Tibial nerve (tissue), 4 donors: ENCODE measurements around the gene ZBTB20.

Source experiments
- EP300 ChIP-seq, 2 donors: sonication (generic); formaldehyde crosslinking; IDR thresholded peaks; one replicate each; pipeline ENCODE4 v1.6.1; 2017; ENCODE audit warnings: antibody characterized with exemption in 2 of 2, mild to moderate bottlenecking in 1 of 2
- POLR2A ChIP-seq, 2 donors: fragments of 450-650 bp; IDR thresholded peaks; one replicate each; pipeline ENCODE4 v1.6.1; 2017; ENCODE audit warnings: antibody characterized with exemption in 2 of 2, mild to moderate bottlenecking in 2 of 2, moderate library complexity in 2 of 2
- TF ChIP-seq, protein P1 (sequence below), 5 experiments: fragments of 200-600 bp in 3 of 5; fragments of 450-650 bp in 2 of 5; sonication (generic) in 3 of 5; IDR thresholded peaks; one replicate each; pipeline ENCODE4 v1.5.1; 2016 to 2019; ENCODE audit warnings: antibody characterized with exemption in 5 of 5, mild to moderate bottlenecking in 3 of 5, moderate library complexity in 2 of 5

DNA sequence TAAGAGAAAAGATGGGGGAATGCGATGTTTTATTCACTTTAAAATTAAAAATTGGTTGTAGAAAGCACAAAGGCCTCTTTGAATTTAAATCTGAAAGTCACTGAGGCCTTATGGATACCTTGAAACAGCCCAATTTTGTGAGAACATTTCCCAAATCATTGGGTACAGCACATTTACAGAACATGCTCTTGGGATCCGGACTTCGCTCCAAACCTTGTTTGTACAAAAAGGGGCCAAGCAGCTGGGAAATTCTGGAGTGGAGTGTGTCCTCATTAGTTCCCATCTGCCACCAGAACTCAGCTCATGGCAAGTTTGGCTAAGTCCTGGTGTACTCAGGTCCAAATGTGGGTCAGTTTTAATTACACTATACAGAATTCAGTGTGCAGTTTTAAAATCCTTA, 254.2 kb downstream of the ZBTB20 start:
- no peak for TF ChIP-seq POLR2A (IDR thresholded peaks at IDR 0.05)
- TF ChIP-seq, protein P1, sequence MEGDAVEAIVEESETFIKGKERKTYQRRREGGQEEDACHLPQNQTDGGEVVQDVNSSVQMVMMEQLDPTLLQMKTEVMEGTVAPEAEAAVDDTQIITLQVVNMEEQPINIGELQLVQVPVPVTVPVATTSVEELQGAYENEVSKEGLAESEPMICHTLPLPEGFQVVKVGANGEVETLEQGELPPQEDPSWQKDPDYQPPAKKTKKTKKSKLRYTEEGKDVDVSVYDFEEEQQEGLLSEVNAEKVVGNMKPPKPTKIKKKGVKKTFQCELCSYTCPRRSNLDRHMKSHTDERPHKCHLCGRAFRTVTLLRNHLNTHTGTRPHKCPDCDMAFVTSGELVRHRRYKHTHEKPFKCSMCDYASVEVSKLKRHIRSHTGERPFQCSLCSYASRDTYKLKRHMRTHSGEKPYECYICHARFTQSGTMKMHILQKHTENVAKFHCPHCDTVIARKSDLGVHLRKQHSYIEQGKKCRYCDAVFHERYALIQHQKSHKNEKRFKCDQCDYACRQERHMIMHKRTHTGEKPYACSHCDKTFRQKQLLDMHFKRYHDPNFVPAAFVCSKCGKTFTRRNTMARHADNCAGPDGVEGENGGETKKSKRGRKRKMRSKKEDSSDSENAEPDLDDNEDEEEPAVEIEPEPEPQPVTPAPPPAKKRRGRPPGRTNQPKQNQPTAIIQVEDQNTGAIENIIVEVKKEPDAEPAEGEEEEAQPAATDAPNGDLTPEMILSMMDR (IDR thresholded peaks at IDR 0.05), result no peak
- TF ChIP-seq EP300 (IDR thresholded peaks at IDR 0.05), result no peak
